22Rv1 (cell line): Measurements from ENCODE around the gene PHTF2.

Experiments
- H3K27ac ChIP-seq: fragments of 450-650 bp; 2 replicates; pipeline ENCODE4 v1.5.1; 2017
- ZFX ChIP-seq: fragments of 450-650 bp; IDR thresholded peaks from 2 replicates; pipeline ENCODE4 v1.6.1; 2017; ENCODE audit warnings: antibody characterized with exemption, borderline replicate concordance
- TF ChIP-seq, protein P1 (sequence below): fragments of 450-650 bp; IDR thresholded peaks from 2 replicates; pipeline ENCODE4 v1.5.1; 2017; ENCODE audit warnings: mild to moderate bottlenecking

PHTF2 gene

DNA sequence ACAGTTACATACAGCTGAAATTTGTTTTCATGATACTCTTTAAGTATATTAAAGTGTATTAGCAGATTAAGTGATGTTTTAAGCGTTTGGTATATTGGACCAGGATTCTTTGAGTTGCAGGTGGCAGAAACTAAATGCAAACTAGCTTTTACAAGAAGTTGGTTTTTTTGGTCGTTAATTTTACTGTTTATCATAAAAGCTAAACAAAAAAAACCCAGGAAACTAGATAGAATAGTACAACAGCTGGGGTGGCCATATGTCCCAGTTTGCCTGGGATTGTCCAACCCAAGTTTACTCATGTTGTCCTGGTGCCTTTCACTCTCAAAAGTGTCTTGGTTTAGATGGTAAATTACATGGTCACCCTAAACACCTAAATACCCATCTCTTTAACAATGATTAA lies 108.7 kb downstream of the PHTF2 start:
- TF ChIP-seq, protein P1, sequence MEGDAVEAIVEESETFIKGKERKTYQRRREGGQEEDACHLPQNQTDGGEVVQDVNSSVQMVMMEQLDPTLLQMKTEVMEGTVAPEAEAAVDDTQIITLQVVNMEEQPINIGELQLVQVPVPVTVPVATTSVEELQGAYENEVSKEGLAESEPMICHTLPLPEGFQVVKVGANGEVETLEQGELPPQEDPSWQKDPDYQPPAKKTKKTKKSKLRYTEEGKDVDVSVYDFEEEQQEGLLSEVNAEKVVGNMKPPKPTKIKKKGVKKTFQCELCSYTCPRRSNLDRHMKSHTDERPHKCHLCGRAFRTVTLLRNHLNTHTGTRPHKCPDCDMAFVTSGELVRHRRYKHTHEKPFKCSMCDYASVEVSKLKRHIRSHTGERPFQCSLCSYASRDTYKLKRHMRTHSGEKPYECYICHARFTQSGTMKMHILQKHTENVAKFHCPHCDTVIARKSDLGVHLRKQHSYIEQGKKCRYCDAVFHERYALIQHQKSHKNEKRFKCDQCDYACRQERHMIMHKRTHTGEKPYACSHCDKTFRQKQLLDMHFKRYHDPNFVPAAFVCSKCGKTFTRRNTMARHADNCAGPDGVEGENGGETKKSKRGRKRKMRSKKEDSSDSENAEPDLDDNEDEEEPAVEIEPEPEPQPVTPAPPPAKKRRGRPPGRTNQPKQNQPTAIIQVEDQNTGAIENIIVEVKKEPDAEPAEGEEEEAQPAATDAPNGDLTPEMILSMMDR = no peak
- TF ChIP-seq ZFX = no peak
- H3K27ac ChIP-seq = no peak overlapping the region

DNA sequence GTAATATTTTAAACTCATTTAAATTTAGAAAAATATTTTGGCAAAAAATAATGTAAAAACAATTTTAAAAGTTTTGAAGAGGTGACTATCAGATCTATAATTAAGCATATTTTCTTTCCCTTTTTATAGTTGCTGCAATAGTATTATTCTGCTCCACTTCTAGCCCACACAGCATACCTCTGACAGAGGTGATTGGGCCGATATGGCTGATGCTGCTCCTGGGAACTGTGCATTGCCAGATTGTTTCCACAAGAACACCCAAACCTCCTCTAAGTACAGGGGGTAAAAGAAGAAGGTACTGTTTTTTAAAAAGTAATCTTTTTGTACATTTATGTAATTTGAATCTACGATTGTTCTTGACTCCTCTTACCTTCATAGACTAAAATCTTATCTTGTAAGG lies 110.1 kb downstream of the PHTF2 start:
- H3K27ac ChIP-seq = no peak overlapping the region
- TF ChIP-seq ZFX = no peak
- TF ChIP-seq, protein P1 = no peak

DNA sequence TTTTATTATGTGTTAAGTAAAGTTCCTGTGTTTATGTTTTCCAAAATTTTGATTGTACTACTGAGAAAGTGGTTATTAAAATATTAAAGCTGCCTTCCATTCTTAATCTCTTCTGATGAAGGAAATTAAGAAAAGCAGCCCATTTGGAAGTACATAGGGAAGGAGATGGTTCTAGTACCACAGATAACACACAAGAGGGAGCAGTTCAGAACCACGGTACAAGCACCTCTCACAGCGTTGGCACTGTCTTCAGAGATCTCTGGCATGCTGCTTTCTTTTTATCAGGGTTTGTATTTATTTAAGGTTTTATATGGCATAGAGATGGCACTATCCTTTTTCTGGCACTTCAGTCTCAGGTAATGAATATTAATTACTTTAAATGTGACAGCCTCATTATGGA lies 111.6 kb downstream of the PHTF2 start:
- no peak overlapping the region for H3K27ac ChIP-seq
- TF ChIP-seq, protein P1 = peak; percentile 47
- no peak for TF ChIP-seq ZFX

DNA sequence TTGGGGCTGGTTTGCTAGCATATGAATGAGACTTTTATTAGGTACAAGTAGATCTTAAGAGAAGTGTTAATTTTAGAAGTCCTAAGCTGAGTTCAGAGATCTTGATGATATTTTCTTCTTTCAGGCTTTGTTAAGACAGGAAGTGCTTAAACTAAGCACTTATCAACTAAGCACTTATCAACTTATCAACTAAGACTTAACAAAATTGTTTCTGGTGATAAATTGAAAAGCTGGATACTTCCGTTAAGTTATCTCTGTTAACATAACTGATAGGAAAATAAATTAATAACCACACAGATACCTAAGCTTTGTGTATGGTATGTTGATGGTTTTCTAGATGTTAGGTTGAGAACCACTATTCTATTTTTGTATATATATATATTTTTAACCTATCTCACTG lies 113.7 kb downstream of the PHTF2 start:
- H3K27ac ChIP-seq = no peak overlapping the region
- no peak for TF ChIP-seq ZFX
- TF ChIP-seq, protein P1 = no peak

DNA sequence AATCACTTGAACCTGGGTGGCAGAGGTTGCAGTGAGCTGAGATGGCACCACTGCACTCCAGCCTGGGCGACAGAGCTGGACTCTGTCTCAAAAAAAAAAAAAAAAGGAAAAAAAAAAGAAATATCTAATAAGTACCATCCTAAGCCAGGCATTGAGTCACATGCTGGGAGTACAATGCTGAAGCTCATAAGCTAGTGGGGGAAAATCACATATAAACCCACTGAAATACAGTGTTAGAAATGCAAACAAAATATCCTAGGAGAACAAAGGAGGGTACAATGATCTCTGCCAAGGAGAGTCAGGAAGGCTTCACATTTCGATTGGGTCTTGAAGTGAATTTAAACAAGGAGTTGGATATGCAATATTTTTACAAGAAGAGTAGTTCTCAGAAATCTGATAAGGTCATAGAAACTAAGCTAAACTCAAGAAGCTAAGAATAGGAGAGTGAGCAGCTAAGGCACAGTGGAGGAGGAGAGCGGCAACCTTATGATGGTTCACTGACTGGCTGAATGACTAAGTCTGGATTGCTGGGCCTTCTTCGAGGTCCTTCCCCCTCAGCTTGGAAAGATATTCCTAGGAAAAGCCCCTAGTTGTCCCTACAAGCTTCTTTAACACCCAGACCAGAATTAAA lies 115.5 kb downstream of the PHTF2 start:
- TF ChIP-seq, protein P1 = no peak
- no peak for TF ChIP-seq ZFX
- H3K27ac ChIP-seq = no peak overlapping the region

DNA sequence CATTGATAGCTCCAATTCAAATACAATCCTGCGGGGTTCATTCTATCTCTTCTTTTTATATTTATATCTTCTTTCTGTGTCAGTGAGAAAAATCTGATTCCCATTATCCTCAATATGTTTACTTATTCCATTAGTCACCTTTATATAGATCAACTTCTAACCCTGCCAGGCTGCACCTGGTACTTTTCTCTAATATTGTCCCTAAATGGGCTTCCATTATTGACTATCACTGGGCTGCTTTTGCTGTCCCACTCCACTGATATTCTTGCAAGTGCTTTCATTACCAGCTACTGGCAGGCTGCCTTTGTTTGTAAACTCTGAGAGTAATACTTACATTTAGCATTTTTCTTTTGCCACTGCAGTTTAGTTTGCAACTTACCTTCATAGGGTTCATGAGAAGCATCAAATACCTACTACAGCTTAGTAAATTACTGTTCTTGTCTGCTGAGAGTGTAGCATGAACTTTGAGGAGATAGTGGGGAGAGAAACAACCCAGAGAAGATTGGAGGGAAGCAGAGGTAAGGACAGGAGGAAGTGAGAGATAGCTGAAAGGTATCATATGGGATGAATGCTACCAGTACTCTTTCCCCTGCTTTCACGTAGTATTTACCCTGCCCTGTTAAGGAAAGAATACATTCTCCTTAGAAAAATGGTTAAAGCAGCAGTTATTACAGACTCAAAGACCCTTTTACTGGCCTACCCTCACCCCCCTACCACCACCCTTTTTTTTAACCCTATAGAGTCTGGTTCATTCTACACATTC lies 119.1 kb downstream of the PHTF2 start:
- TF ChIP-seq, protein P1 = no peak
- TF ChIP-seq ZFX = no peak
- H3K27ac ChIP-seq = no peak overlapping the region

DNA sequence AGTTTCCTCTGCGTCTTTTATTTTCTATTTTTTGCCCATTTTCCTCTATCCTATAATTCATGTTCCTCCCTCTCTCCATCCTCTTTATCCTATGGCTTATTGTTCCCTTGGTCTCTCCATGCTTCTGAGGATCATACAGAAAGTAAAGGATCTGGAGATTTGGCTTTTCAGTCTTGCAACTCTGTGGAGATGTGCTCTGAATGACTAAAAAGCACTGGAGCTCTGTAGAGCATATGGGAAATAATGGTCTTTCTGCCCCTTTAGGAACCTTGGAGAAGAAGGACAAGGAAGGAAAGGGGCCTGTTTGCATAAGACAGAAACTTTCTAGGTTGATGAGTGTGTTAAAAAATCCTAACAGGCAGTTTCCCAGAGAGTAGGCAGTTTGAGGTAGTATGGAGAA lies 120.1 kb downstream of the PHTF2 start:
- H3K27ac ChIP-seq = no peak overlapping the region
- TF ChIP-seq ZFX = no peak
